Astrocyte (in vitro differentiated cells and primary cell): Measurements from ENCODE around the gene TKT.

Experiments
- EZH2 ChIP-seq: IDR thresholded peaks from 2 replicates; pipeline ENCODE4 v1.6.1; 2012; ENCODE audit warnings: mild to moderate bottlenecking, low read length, inconsistent platforms; ENCODE audit not compliant: insufficient read depth
- TF ChIP-seq, protein P1 (sequence below): IDR thresholded peaks from 2 replicates; pipeline ENCODE4 v1.5.1; 2011; ENCODE audit warnings: low read depth, mild to moderate bottlenecking, inconsistent platforms, low read length, moderate library complexity; ENCODE audit not compliant: insufficient read depth

DNA sequence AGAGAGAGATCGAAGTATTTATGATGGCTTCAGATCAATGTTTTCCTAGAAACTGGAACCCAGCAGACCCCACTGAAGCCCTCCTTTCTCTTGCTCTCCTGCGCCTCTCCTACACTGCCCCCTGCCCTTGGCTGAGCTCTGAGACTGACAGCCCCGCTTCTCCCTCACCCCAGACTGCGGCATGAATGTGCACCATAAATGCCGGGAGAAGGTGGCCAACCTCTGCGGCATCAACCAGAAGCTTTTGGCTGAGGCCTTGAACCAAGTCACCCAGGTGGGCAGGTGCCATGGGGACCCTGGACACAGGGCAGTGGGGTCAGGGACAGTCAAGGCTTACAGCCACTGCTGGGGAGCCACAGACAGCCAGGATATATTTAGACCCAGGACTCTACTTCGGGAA lies 71.1 kb downstream of the TKT start:
- TF ChIP-seq, protein P1, sequence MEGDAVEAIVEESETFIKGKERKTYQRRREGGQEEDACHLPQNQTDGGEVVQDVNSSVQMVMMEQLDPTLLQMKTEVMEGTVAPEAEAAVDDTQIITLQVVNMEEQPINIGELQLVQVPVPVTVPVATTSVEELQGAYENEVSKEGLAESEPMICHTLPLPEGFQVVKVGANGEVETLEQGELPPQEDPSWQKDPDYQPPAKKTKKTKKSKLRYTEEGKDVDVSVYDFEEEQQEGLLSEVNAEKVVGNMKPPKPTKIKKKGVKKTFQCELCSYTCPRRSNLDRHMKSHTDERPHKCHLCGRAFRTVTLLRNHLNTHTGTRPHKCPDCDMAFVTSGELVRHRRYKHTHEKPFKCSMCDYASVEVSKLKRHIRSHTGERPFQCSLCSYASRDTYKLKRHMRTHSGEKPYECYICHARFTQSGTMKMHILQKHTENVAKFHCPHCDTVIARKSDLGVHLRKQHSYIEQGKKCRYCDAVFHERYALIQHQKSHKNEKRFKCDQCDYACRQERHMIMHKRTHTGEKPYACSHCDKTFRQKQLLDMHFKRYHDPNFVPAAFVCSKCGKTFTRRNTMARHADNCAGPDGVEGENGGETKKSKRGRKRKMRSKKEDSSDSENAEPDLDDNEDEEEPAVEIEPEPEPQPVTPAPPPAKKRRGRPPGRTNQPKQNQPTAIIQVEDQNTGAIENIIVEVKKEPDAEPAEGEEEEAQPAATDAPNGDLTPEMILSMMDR: no peak
- no peak for TF ChIP-seq EZH2
